Trophoblast cell (in vitro differentiated cells and primary cell): ENCODE data around the gene CCZ1B.
"Not testable (repeated sequence)": the region's sequence is repeated elsewhere in the genome, so short reads cannot be mapped to it uniquely, and the experiment has no call there.

Experiments used
- DNase-seq, 2 donors: peaks; one replicate each; pipeline ENCODE4 v3.0.0-alpha.2; 2016
- H2AFZ ChIP-seq: 2 replicates; pipeline ENCODE4 v1.6.1; 2013; ENCODE audit warnings: low read length, moderate library complexity, mild to moderate bottlenecking; ENCODE audit not compliant: insufficient read depth, poor library complexity
- H2AK5ac ChIP-seq: 2 replicates; pipeline ENCODE4 v1.6.1; 2013; ENCODE audit warnings: mild to moderate bottlenecking, low read length
- H2BK120ac ChIP-seq: 2 replicates; pipeline ENCODE4 v1.6.1; 2013; ENCODE audit warnings: low read length, mild to moderate bottlenecking, moderate library complexity; ENCODE audit not compliant: insufficient read depth, poor library complexity
- H2BK12ac ChIP-seq: 2 replicates; pipeline ENCODE4 v1.6.1; 2013; ENCODE audit warnings: mild to moderate bottlenecking, low read length, moderate library complexity
- H2BK5ac ChIP-seq: 2 replicates; pipeline ENCODE4 v1.6.1; 2013; ENCODE audit warnings: low read length, low read depth, moderate library complexity, mild to moderate bottlenecking; ENCODE audit not compliant: poor library complexity
- H3K14ac ChIP-seq: 2 replicates; pipeline ENCODE4 v1.6.1; 2013; ENCODE audit warnings: mild to moderate bottlenecking, low read length
- H3K18ac ChIP-seq: 2 replicates; pipeline ENCODE4 v1.6.1; 2013; ENCODE audit warnings: mild to moderate bottlenecking, low read length
- H3K23ac ChIP-seq: 2 replicates; pipeline ENCODE4 v1.6.1; 2013; ENCODE audit warnings: low read length
- H3K27ac ChIP-seq: 2 replicates; pipeline ENCODE4 v1.5.1; 2013; ENCODE audit warnings: low read depth, mild to moderate bottlenecking, inconsistent platforms, low read length, moderate library complexity
- H3K27me3 ChIP-seq: 2 replicates; pipeline ENCODE4 v1.6.1; 2013; ENCODE audit warnings: inconsistent platforms, mild to moderate bottlenecking, low read length, moderate library complexity; ENCODE audit not compliant: insufficient read depth
- H3K36me3 ChIP-seq, 2 experiments: 1 replicate in 1 of 2; 2 replicates in 1 of 2; pipeline ENCODE4 v1.6.1; 2013; ENCODE audit warnings: low read length in 2 of 2, mild to moderate bottlenecking in 2 of 2, moderate library complexity in 1 of 2; ENCODE audit not compliant: insufficient read depth in 2 of 2, control insufficient read depth in 1 of 2
- H3K4ac ChIP-seq: 2 replicates; pipeline ENCODE4 v1.6.1; 2013; ENCODE audit warnings: low read depth, mild to moderate bottlenecking, low read length, moderate library complexity
- H3K4me1 ChIP-seq, 2 experiments: 1 replicate in 1 of 2; 2 replicates in 1 of 2; pipeline ENCODE4 v1.6.1; 2013; ENCODE audit warnings: low read length in 2 of 2, mild to moderate bottlenecking in 2 of 2, moderate library complexity in 1 of 2; ENCODE audit not compliant: insufficient read depth in 2 of 2, control insufficient read depth in 1 of 2
- H3K4me2 ChIP-seq: 2 replicates; pipeline ENCODE4 v1.6.1; 2013; ENCODE audit warnings: inconsistent platforms, mild to moderate bottlenecking, low read length, moderate library complexity
- H3K4me3 ChIP-seq: 2 replicates; pipeline ENCODE4 v1.5.1; 2013; ENCODE audit warnings: mild to moderate bottlenecking, low read depth, low read length, inconsistent platforms
- H3K79me1 ChIP-seq: one replicate; pipeline ENCODE4 v1.6.1; 2013; ENCODE audit warnings: low read length
- H3K79me2 ChIP-seq: 2 replicates; pipeline ENCODE4 v1.6.1; 2013; ENCODE audit warnings: low read length, mild to moderate bottlenecking; ENCODE audit not compliant: control insufficient read depth, insufficient read depth, poor library complexity
- H3K9ac ChIP-seq: 2 replicates; pipeline ENCODE4 v1.6.1; 2013; ENCODE audit warnings: mild to moderate bottlenecking, low read length
- H3K9me3 ChIP-seq: 2 replicates; pipeline ENCODE4 v1.6.1; 2013; ENCODE audit warnings: low read depth, mild to moderate bottlenecking, control low read depth, inconsistent platforms, low read length; ENCODE audit not compliant: insufficient read depth
- H4K12ac ChIP-seq: 2 replicates; pipeline ENCODE4 v1.6.1; 2013; ENCODE audit warnings: low read depth, mild to moderate bottlenecking, low read length, moderate library complexity
- H4K8ac ChIP-seq: 2 replicates; pipeline ENCODE4 v1.6.1; 2013; ENCODE audit warnings: low read depth, mild to moderate bottlenecking, low read length, moderate library complexity
- H4K91ac ChIP-seq: one replicate; pipeline ENCODE4 v1.6.1; 2013; ENCODE audit warnings: low read depth, mild to moderate bottlenecking, low read length, moderate library complexity
- WGBS: extraction: QIAGEN DNeasy Blood & Tissue Kit; methylation state at CpG from one replicate; pipeline ENCODE4 v1.1.7; 2013; ENCODE audit warnings: missing lambda C conversion rate; ENCODE audit not compliant: insufficient read length, insufficient coverage; ENCODE audit errors: extremely low coverage; 5-methylcytosine and 5-hydroxymethylcytosine counted together

Gene CCZ1B

DNA sequence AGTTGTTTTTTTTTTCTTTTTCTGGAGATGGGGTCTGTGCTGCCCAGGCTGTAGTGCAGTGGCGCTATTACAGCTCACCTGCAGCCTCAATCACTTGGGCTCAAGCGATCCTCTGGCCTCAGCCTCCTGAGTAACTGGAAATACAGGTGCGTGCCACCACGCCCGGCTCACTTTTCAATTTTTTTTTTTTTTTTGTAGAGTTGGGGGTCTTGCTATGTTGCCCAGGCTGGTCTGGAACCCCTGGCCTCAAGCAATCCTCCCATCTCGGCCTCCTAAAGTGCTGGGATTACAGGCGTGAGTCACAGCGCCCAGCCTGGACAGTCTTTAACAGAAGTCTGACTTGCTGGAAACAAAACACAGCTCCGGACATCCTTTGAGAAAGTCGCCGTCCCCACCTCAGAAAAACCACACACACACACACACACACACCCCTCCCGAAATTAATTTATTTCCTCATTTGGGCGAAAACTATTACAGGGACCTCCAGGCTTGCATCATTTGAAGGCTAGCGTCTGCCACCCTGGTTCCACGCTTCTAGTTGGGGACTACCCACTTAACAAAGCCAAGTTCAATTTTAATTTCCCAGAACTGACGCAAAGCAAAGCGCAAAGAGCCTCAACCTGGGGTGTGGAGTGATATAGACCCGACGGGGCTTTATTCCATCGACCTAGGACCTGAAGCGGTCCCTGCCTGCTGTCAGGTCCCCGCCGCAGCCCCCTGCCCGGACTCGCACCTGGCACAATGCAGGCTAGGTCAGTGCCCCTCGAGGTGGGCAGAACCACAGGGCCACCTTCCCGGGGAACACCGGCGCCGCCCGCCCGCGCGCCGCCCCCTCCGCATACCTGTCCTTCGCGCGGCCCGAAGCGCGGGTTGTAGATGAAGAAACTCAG is 594 bp downstream of the CCZ1B start:
- not testable (repeated sequence) for H3K9me3 ChIP-seq, H2BK12ac ChIP-seq, H2AK5ac ChIP-seq, H3K4me1 ChIP-seq, H3K4ac ChIP-seq, H4K91ac ChIP-seq, H3K9ac ChIP-seq, H3K18ac ChIP-seq, H2BK120ac ChIP-seq, H3K4me2 ChIP-seq, H3K27me3 ChIP-seq, H4K8ac ChIP-seq, H3K27ac ChIP-seq, H4K12ac ChIP-seq, H3K79me2 ChIP-seq, H2AFZ ChIP-seq, H3K23ac ChIP-seq, DNase-seq, H3K4me3 ChIP-seq, H3K79me1 ChIP-seq, H2BK5ac ChIP-seq, H3K14ac ChIP-seq, H3K36me3 ChIP-seq
- WGBS: no CpG with 5 or more reads among the region's 42 CpGs

DNA sequence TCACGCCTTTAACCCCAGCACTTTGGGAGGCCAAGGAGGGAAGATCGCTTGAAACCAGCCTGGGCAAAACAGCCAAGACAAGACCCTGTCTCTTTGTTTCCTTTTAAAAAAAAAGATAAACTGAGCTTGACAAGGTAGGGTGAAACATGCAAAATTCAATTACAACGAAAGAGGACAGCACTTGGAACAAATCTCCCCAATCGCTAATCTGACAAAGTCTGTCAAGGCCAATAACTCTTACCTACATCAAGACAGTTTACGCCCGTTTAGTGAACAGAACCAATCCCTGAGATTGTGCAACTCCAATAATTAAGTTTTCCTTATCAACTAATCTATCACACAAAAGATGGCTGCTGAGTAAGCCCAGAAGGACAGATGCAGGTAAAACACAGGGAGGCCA is 4.5 kb downstream of the CCZ1B start:
- H2BK5ac ChIP-seq, H3K79me1 ChIP-seq, H2BK120ac ChIP-seq, H3K79me2 ChIP-seq, H3K23ac ChIP-seq, H3K4me3 ChIP-seq, H3K9ac ChIP-seq, DNase-seq, H3K9me3 ChIP-seq, H2AFZ ChIP-seq, H4K12ac ChIP-seq, H3K27me3 ChIP-seq, H3K18ac ChIP-seq, H2BK12ac ChIP-seq, H4K8ac ChIP-seq, H3K14ac ChIP-seq, H3K27ac ChIP-seq, H3K4ac ChIP-seq, H3K4me2 ChIP-seq, H3K4me1 ChIP-seq, H2AK5ac ChIP-seq, H4K91ac ChIP-seq: not testable (repeated sequence)
- H3K36me3 ChIP-seq: peaks cover 10 to 18% of the 10 kb centered on the region in 2 experiments
- no CpG with 5 or more reads among the region's 6 CpGs for WGBS

DNA sequence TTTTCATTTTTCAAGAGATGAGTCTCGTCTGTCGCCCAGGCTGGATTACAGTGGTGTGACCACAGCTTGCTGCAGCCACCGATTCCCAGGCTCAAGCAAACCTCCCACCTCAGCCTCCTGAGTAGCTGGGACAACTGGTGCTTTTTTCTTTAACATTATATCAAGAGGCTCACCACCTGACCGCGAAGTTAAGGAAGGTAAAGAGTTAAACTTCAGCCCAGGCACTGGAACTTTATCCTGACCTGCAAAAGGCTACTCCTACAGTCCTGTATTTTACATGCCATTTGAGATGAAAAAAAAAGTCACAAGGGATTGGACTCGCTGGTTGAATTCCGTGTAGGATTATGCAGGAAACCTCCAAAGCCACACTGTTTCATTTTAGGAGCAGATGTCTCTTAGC is 10.6 kb downstream of the CCZ1B start:
- not testable (repeated sequence) for H3K79me2 ChIP-seq, H2AFZ ChIP-seq, H3K27ac ChIP-seq, H3K18ac ChIP-seq, H3K4me1 ChIP-seq, DNase-seq, H3K27me3 ChIP-seq, H3K14ac ChIP-seq, H2BK5ac ChIP-seq, H3K79me1 ChIP-seq, H2BK12ac ChIP-seq, H4K12ac ChIP-seq, H3K4me2 ChIP-seq, H3K4me3 ChIP-seq, H2AK5ac ChIP-seq, H3K4ac ChIP-seq, H3K9me3 ChIP-seq, H4K91ac ChIP-seq, H3K9ac ChIP-seq, H3K23ac ChIP-seq, H2BK120ac ChIP-seq, H4K8ac ChIP-seq
- peaks cover 19 to 25% of the 10 kb centered on the region in 2 experiments for H3K36me3 ChIP-seq
- no CpG with 5 or more reads among the region's 7 CpGs for WGBS

- DNase-seq, H2BK120ac ChIP-seq, H3K27me3 ChIP-seq, H3K27ac ChIP-seq, H2BK5ac ChIP-seq, H2AFZ ChIP-seq, H3K23ac ChIP-seq, H3K18ac ChIP-seq, H3K14ac ChIP-seq, H3K9me3 ChIP-seq, H2BK12ac ChIP-seq, H3K4ac ChIP-seq, H3K79me2 ChIP-seq, H3K4me2 ChIP-seq, H3K4me1 ChIP-seq, H2AK5ac ChIP-seq, H3K79me1 ChIP-seq, H3K4me3 ChIP-seq, H4K12ac ChIP-seq, H4K8ac ChIP-seq, H3K9ac ChIP-seq, H4K91ac ChIP-seq: not testable (repeated sequence)
- peaks cover 18 to 19% of the 10 kb centered on the region in 2 experiments for H3K36me3 ChIP-seq
- WGBS: no CpG with 5 or more reads among the region's 2 CpGs
Measured at GRCh38 chr7:6813011-6813410, 13.1 kb downstream of the CCZ1B start.
